ENCODE measurements around the gene KMT2C. TPM values are rescaled to one million over a fixed set of nuclear protein-coding genes. Genes with fewer than 3 reads are reported as not detected.
"Not testable (repeated sequence)": the region's sequence is repeated elsewhere in the genome, so short reads cannot be mapped to it uniquely, and the experiment has no call there.

Gene KMT2C
- total RNA-seq, 1 donor from 2014 or later = 66.3 TPM

- intact Hi-C loops (cut with micrococcal nuclease) = not testable (repeated sequence)
Measured at GRCh38 chr7:152406030-152406429, 29.8 kb downstream of the KMT2C start.

- intact Hi-C loops (cut with micrococcal nuclease) = no loop called here
Measured at GRCh38 chr7:152403726-152404125, 32.1 kb downstream of the KMT2C start.

GRCh38 chr7:152402384-152403250, 33.2 kb downstream of the KMT2C start:
- intact Hi-C loops (cut with micrococcal nuclease) = no loop called here

DNA sequence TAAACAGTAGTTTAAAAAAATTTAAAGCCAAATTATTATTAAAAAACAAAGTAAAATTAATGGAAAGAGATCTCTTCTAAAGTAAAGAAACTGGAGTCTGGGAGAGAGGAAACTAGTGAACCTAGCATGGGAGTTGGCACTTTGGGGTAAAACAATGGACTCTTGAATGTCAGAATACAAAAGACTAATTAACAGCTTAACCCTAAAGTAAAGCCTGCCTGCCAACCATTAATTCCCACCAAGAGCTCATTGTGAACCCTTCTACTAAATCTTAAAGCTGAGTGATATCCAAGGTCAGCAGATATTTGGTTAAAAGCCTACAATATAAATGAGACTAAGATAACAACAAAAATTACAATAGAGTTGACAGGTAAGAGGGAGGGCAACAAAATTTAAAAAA, 36.5 kb downstream of the KMT2C start:
- intact Hi-C loops (cut with micrococcal nuclease) = no loop called here

DNA sequence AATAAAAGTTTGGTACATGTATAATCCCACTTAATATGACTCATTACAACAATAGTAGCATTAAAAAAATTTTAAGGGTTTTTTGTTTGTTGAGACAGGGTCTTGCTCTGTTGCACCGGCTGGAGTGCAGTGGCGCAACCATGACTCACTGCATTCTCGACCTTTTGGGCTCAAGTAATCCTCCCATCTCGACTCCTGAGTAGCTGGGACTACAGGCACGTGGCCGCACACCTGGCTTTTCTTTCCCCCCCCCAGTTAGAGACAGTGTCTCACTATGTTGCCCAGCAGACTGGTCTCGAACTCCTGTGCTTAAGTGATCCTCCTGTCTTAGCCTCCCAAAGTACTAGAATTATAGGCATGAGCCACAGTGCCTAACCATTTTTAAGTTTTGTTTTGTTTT, 40.7 kb downstream of the KMT2C start:
- intact Hi-C loops (cut with micrococcal nuclease) = no loop called here

DNA sequence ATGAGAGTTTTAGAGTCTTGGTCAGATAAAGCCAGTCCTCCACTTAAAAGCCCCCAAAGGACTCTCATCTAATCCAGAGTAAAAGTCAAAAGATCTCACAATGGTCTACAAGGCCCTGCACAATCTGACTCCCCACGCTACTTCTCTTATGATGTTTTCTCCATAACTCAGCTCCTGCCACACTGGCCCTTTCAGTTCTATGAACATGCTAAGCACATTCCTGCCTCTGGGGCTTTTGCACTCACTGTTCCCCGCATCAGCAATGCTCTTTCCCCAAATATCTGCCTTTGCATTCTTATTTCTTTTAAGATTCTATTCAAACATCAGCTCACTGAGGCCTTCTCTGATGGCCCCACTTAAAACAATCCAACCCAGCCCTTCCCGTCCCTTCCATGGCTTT, 41.6 kb downstream of the KMT2C start:
- intact Hi-C loops (cut with micrococcal nuclease) = not testable (repeated sequence)

- intact Hi-C loops (cut with micrococcal nuclease) = no loop called here
Measured at GRCh38 chr7:152392254-152392653, 43.5 kb downstream of the KMT2C start.

DNA sequence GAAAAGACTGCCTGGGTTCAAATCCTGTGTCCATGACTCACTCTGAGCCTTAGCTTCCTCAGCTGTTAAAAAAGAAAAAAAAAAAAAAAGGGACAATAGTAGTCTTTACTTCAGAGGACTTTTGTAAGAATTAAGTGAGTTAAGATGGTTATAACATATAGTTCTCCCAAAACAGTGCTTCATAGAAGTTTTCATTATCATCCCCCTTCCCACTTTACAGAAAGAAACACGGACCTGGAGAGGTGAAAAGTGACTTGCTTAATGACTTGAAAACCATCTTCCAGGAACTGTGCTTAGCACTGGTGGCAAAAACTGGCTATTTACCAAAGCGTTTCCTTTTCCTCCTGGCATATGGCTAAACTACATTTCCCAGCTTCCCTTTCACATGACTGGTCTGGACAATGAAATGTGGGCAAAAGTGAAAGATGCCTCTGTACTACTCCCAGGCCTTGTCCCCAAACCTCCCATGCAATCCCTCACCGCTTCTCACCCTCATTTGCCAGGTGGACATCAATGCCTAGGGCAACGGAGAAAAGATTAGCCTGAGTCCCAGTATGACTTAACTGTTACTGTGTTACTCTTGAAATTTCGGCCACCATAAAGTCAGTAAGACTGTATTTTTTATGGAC, 49.6 kb downstream of the KMT2C start:
- intact Hi-C loops (cut with micrococcal nuclease) = not testable (repeated sequence)

- intact Hi-C loops (cut with micrococcal nuclease) = not testable (repeated sequence)
Measured at GRCh38 chr7:152384235-152385200, 51.3 kb downstream of the KMT2C start.

DNA sequence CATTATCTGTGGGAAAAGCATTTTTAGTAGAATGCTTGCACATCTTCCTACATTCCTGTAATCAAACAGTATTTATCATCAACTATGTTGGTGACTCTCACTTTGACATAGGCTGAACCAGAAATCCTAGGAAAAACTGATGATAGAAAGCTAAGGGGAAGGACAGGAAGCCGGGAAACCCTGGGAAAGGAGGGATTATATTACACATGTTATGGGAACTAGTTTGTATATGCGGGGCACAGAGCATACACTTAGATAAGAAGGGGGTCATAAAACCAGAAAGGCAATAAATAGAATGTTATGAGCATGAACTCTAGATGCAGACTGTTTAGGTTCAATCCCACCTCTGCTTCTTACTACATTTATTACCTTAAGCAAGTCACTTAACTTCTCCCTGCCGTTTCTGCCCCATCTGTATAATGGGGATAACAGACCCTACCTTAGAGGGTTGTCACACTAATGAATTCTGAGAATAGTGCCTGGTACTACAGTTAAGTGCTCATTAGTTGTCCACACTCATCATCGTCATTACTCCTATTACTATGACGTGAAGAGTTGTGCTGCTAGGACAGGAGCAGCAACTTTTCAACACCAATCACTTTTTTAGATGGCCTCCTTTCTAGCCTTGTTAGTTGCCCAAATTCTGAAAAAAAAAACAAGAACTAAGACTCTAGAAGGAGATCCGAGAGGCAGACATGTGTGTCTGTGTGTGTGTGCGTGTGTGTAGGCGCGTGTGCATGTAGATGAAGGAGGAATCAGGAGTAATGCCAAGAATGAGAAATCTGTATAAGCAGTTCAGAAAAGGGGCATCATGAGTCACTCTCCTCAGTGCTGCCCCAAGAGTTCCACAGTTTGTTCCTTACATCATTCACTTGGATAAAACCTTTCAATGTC, 52.2 kb downstream of the KMT2C start:
- intact Hi-C loops (cut with micrococcal nuclease) = no loop called here

DNA sequence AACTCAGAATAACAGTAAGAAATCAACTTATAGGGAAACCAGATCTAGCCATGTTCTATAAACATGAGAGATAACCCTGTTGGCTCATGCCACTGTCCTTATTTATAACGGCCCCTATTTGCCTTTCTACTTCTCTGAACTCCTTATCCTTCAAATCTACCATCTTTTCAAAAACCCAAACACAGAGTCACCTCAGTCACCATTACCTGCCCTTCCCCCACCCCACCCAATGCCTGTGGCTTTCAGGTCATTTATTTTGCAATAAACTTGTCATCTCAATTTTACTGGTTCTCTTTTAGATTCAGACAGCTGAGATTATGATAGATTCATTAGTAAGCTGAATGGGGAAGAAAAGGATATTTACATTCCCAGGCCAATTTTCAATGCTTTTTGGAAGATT, 53.6 kb downstream of the KMT2C start:
- intact Hi-C loops (cut with micrococcal nuclease) = no loop called here

- intact Hi-C loops (cut with micrococcal nuclease) = not testable (repeated sequence)
Measured at GRCh38 chr7:152380931-152381578, 54.7 kb downstream of the KMT2C start.

DNA sequence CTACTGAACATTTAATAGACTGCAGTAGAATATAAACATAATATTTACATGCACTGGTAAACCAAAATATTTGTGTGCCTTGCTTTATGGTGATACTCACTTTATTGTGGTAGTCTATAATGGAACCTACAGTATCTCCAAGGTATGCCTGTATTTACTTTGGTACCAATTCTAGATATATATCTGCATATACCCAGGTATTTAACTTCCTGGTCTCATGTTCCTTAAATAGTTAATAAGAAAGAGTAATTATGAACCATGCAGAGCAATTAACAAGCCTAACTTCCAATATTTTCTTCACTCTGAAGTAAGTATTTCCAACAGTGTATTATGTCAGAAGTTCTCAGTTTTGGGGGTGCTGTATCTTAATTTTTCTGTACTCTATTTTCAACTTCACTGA, 57.3 kb downstream of the KMT2C start:
- intact Hi-C loops (cut with micrococcal nuclease) = not testable (repeated sequence)

GRCh38 chr7:152376716-152377484, 58.9 kb downstream of the KMT2C start:
- intact Hi-C loops (cut with micrococcal nuclease) = not testable (repeated sequence)

DNA sequence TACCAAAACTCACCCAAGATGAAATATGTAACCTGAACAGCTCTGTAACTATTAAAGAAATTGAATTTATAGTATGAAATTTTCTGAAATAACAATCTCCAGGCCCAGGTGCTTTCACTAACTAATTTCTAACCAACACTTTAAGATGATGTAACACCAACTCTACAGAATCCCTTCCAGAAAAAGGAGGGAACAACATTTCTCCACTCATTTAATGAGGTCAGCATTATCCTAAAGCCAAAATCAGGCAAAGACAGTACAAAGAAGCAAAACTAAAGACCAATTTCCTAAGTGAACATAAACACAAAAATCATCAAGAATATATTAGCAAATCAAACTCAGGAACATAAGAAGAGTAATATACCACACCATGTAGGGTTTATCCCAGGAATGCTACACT, 65.5 kb downstream of the KMT2C start:
- intact Hi-C loops (cut with micrococcal nuclease) = no loop called here

GRCh38 chr7:152369518-152369917, 66.3 kb downstream of the KMT2C start:
- intact Hi-C loops (cut with micrococcal nuclease) = no loop called here

- intact Hi-C loops (cut with micrococcal nuclease) = no loop called here
Measured at GRCh38 chr7:152367170-152367569, 68.6 kb downstream of the KMT2C start.

- intact Hi-C loops (cut with micrococcal nuclease) = no loop called here
Measured at GRCh38 chr7:152366662-152367061, 69.1 kb downstream of the KMT2C start.

DNA sequence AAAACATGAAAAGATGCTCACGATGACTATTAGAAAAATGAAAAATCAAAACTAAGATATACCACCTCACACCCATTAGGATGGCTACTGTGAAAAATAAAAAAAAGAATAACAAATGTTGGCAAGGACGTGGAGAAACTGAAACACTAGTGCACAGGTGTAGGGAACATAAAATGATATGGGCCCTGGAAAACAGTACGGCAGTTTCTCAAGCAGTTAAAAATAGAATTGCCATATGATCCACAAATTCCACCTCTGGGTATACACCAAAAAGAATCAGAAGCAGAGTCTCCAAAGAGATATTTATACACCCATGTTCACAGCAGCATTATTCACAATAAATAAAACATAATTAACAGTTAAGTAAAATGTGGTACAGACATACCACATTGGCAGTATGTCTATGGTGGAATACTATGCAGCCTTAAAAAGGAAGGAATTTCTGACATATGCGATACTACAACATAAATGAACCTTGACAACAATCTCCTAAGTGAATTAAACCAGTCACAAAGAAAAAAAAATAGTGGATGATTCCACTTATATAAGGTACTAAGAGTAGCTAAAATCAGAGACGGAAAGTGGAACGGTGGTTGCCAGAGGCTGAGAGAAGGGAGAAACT, 69.7 kb downstream of the KMT2C start:
- intact Hi-C loops (cut with micrococcal nuclease) = no loop called here

All from T-helper 2 cell treated with Interferon-gamma antibody and Interleukin-4, amounts not matched to agents 100 ng/mL and 5 ng/mL, for 36 hours (primary cell).